Body of pancreas (tissue), 4 donors: Measurements from ENCODE around the gene ZNF579. TPM values are rescaled to one million over a fixed set of nuclear protein-coding genes. Genes with fewer than 3 reads are reported as not detected.
A peak's percentile ranks its signal among the peaks of the same experiment; 100 is the strongest.

ENCODE experiments used
- ATAC-seq: fragments of 150-250 bp; one replicate; pipeline ENCODE4 v1.9.1; 2016
- DNase-seq, 4 donors: peaks; one replicate each; pipeline ENCODE4 v3.0.0-alpha.2; 2019
- H3K27ac ChIP-seq, 4 donors: fragments of 200-600 bp; sonication (generic); 1 replicate in 3 of 4; 2 replicates in 1 of 4; pipeline versions ENCODE4 v1.5.1 to v1.6.1; 2016 to 2019; ENCODE audit warnings: mild to moderate bottlenecking in 1 of 4, mixed read lengths in 1 of 4, moderate library complexity in 1 of 4
- H3K27me3 ChIP-seq, 2 donors: fragments of 200-600 bp; sonication (generic); one replicate each; pipeline ENCODE4 v1.6.0; 2016; ENCODE audit warnings: mild to moderate bottlenecking in 1 of 2
- H3K36me3 ChIP-seq, 2 donors: fragments of 200-600 bp; sonication (generic); replicated peaks in 1 of 2; 2 replicates each; pipeline ENCODE4 v1.5.1; 2016; ENCODE audit warnings: low read depth in 2 of 2; ENCODE audit not compliant: insufficient read depth in 1 of 2
- H3K4me1 ChIP-seq: fragments of 200-600 bp; sonication (generic); one replicate; pipeline ENCODE4 v1.6.0; 2016
- H3K4me3 ChIP-seq, 2 donors: fragments of 200-600 bp; sonication (generic); 1 replicate in 1 of 2; 2 replicates in 1 of 2; pipeline ENCODE4 v1.5.1; 2016 to 2019
- H3K9me3 ChIP-seq, 3 donors: fragments of 200-600 bp; sonication (generic); 1 replicate in 2 of 3; 2 replicates in 1 of 3; pipeline ENCODE4 v1.5.1; 2016
- POLR2A ChIP-seq, 3 donors: fragments of 450-650 bp; IDR thresholded peaks; one replicate each; pipeline ENCODE4 v1.6.1; 2016; ENCODE audit warnings: antibody characterized with exemption in 3 of 3, mild to moderate bottlenecking in 2 of 3
- WGBS, 2 donors: methylation state at CpG; one replicate each; pipeline ENCODE4 v1.1.5; 2017; 5-methylcytosine and 5-hydroxymethylcytosine counted together
- intact Hi-C: fragments of 100-400 bp; cut with DNase I; formaldehyde crosslinking; loops from one replicate; pipeline ENCODE4 v1.15.1; 2023
- total RNA-seq, 2 donors: library from RNA; depleted of rRNA; stranded (reverse); fragments of >200 nt; gene quantifications; one replicate each; pipeline ENCODE4 v1.1.0, GENCODE V29; 2016
- TF ChIP-seq, protein P1 (sequence below), 7 experiments: fragments of 450-650 bp in 4 of 7; fragments of 200-600 bp in 3 of 7; sonication (generic) in 3 of 7; IDR thresholded peaks; one replicate each; pipeline ENCODE4 v1.5.1; 2016 to 2019; ENCODE audit warnings: antibody characterized with exemption in 7 of 7

ZNF579 gene, protein sequence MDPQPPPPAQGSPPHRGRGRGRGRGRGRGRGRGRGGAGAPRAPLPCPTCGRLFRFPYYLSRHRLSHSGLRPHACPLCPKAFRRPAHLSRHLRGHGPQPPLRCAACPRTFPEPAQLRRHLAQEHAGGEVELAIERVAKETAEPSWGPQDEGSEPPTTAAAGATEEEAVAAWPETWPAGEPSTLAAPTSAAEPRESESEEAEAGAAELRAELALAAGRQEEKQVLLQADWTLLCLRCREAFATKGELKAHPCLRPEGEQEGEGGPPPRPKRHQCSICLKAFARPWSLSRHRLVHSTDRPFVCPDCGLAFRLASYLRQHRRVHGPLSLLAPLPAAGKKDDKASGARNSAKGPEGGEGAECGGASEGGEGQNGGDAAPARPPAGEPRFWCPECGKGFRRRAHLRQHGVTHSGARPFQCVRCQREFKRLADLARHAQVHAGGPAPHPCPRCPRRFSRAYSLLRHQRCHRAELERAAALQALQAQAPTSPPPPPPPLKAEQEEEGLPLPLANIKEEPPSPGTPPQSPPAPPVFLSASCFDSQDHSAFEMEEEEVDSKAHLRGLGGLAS
- 1 to 10 TPM; 3.3 to 6.2 TPM for total RNA-seq

DNA sequence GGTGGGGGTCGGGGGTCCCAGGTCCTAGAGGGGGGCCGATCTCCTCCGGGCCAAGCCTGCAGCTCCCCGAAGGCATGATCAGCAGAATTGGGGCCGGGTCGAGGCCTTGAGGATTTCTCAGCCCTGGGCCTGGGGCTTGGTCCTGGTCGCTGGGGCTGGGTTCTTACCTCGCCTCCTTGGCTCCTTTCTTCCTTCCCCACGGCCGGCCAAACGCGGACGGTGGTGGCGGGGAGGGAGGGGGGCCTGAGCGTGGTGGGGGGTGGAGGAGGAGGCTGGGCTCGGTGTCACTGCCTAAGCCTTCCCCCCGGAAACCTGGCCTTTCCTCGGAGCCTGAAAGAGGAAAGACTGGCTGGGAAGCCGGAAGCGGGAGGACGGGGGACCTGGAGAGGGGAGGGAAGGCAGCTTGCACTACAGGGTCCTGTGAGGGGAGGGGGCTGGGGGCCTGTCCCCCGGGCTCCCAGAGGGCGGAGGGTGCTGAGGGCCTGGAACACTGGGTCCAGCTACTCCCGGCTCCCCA is at the start of gene ZNF579:
TSS of gene ZNF579 (minus strand) at position 221 of the 517 bp plus-strand sequence. CDS start 1,209 bp downstream, outside the sequence.
- intact Hi-C loops, result no loop called here
- Histone ChIP-seq H3K36me3 (no peaks in the 10 kb centered on the region), H3K4me1 (peaks cover 30% of the 10 kb centered on the region), H3K27ac (peak within 1 kb of the TSS; percentile 71 to 95 (median 89)), H3K9me3 (no peaks in the 10 kb centered on the region), H3K27me3 (no peaks in the 10 kb centered on the region), H3K4me3 (peak within 1 kb of the TSS; percentile 96)
- 0 to 4% methylated on average over 5 to 24 of the region's 24 CpGs for WGBS, 2 donors
- peak; percentile 82 for ATAC-seq
- peak; percentile 88 to 90 (median 89) for DNase-seq
- TF ChIP-seq, protein P1, sequence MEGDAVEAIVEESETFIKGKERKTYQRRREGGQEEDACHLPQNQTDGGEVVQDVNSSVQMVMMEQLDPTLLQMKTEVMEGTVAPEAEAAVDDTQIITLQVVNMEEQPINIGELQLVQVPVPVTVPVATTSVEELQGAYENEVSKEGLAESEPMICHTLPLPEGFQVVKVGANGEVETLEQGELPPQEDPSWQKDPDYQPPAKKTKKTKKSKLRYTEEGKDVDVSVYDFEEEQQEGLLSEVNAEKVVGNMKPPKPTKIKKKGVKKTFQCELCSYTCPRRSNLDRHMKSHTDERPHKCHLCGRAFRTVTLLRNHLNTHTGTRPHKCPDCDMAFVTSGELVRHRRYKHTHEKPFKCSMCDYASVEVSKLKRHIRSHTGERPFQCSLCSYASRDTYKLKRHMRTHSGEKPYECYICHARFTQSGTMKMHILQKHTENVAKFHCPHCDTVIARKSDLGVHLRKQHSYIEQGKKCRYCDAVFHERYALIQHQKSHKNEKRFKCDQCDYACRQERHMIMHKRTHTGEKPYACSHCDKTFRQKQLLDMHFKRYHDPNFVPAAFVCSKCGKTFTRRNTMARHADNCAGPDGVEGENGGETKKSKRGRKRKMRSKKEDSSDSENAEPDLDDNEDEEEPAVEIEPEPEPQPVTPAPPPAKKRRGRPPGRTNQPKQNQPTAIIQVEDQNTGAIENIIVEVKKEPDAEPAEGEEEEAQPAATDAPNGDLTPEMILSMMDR (IDR thresholded peaks at IDR 0.05), result peak in 1 of 7 experiments; percentile 7
- peak in 2 of 3 donors; percentile 29 to 45 for TF ChIP-seq POLR2A (IDR thresholded peaks at IDR 0.05)

DNA sequence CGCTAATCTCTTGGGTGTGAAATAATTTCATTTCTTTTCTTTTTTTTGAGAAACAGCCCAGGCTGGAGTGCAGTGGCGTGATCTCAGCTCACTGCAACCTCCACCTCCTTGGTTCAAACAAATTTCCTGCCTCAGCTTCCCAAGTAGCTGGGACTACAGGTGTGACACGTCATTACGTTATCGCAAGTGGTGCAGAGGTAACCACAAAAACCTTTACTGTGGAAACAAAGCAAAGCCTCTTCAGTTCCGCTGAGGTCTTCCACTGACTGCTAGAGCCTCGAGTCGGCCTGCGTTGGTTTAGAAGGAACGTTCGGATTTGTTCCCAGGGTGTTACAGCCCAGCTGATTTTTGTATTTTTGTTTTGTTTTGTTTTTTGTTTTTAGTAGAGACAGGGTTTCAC is 45.7 kb upstream of the ZNF579 start:
- TF ChIP-seq, protein P1 (IDR thresholded peaks at IDR 0.05), result no peak
- no peak for TF ChIP-seq POLR2A (IDR thresholded peaks at IDR 0.05)
- ATAC-seq (no peak), DNase-seq (no peak)
- Histone ChIP-seq H3K9me3 (no peaks in the 10 kb centered on the region), H3K4me3 (no peak overlapping the region), H3K4me1 (peaks cover 13% of the 10 kb centered on the region), H3K27ac (no peak overlapping the region), H3K27me3 (no peaks in the 10 kb centered on the region), H3K36me3 (no peaks in the 10 kb centered on the region)
- intact Hi-C loops, result no loop called here
- WGBS, 2 donors, result 72 to 80% methylated on average over 11 of the region's 11 CpGs

DNA sequence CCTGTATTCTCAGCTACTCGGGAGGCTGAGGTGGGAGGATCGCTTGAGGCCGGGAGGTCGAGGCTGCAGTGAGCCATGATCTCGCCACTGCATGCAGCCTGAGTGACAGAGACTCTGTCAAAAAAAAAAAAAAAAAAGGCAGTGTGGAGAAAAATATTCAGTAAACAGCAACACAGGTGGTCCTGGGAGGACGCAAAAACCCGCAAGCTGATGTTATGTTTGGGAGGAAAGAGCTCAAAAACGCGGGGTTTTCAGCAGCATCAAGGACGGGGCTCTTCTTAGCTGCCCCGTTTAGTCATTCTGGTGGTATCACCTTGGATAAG is 44.3 kb upstream of the ZNF579 start:
- 32 to 34% methylated on average over 11 of the region's 11 CpGs for WGBS, 2 donors
- H3K27ac ChIP-seq, result peak overlapping the region in 3 of 4 donors; percentile 94 to 98 (median 95)

DNA sequence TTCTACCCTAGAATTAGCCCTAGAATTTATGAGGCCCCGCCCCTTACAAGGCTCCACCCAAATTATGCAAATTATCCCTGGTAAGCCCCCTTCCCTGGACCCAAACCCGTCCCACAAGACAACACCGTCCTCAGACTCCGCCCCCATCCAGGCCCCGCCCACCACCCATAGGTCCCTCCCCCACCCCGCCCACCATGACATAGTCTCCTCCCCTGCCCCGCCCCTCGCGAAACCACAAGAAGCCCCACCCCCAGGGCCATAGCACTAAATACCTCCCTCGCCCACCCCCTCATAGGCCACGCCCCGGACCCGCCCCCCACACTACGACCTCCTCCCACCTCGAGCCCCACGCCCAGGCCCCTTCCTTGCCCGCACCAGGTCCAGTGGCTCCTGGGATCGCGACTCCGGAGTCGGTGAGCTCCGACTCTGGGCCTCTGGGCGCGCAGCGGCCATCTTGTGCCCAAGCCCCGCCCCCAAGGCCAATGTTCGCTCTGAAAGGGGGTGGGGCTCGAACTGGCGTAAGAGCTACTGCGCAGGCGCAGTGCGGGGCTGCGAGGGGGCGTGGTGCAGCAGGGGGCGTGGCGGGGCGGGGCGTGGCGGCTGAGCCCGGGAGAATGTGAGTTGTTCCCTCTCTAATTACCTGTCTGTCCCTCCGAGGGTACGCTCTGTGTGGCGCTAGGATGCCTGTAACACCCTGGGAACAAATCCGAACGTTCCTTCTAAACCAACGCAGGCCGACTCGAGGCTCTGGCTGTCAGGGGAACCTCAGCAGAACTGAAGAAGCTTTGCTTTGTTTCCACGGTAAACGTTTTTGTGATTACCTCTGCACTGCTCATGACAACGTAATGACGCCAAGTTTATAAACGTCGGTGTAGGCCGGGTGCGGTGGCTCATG is 43.7 kb upstream of the ZNF579 start, which contains the start of gene ZNF784:
TSS of gene ZNF784 (minus strand) at position 458 of the 895 bp plus-strand sequence. CDS start at position 453, 5 bp downstream.
- Histone ChIP-seq H3K36me3 (peaks cover 0 to 1% of the 10 kb centered on the region in 2 donors), H3K9me3 (no peaks in the 10 kb centered on the region), H3K4me3 (peak within 1 kb of the TSS in 1 of 2 donors; percentile 19), H3K4me1 (peaks cover 13% of the 10 kb centered on the region), H3K27me3 (no peaks in the 10 kb centered on the region), H3K27ac (peak within 1 kb of the TSS; percentile 94 to 98 (median 96))
- DNase-seq (peak; percentile 93 to 96 (median 94)), ATAC-seq (peak; percentile 93)
- WGBS, 2 donors, result 0 to 1% methylated on average over 30 to 48 of the region's 56 CpGs
- intact Hi-C loops, result no loop called here
- peak in 2 of 3 donors; percentile 62 to 68 for TF ChIP-seq POLR2A (IDR thresholded peaks at IDR 0.05)
- TF ChIP-seq, protein P1 (IDR thresholded peaks at IDR 0.05), result no peak

More for the DNA sequence above, 44.3 kb upstream of the ZNF579 start:
- Histone ChIP-seq H3K36me3 (peaks cover 0 to 1% of the 10 kb centered on the region in 2 donors), H3K4me3 (no peak overlapping the region), H3K9me3 (no peaks in the 10 kb centered on the region), H3K4me1 (peaks cover 13% of the 10 kb centered on the region), H3K27me3 (no peaks in the 10 kb centered on the region)
- no peak for ATAC-seq
- intact Hi-C loops, result no loop called here
- no peak for TF ChIP-seq POLR2A (IDR thresholded peaks at IDR 0.05)
- TF ChIP-seq, protein P1 (IDR thresholded peaks at IDR 0.05), result no peak
- DNase-seq, result no peak
